ENCODE data around the gene FAM81B. TPM values are rescaled to one million over a fixed set of nuclear protein-coding genes. Genes with fewer than 3 reads are reported as not detected.

FAM81B gene
- total and polyA plus RNA-seq, 2 donors (not counting 3 experiments of a cell fraction or from before 2014, with no cell fraction given) = not detected

DNA sequence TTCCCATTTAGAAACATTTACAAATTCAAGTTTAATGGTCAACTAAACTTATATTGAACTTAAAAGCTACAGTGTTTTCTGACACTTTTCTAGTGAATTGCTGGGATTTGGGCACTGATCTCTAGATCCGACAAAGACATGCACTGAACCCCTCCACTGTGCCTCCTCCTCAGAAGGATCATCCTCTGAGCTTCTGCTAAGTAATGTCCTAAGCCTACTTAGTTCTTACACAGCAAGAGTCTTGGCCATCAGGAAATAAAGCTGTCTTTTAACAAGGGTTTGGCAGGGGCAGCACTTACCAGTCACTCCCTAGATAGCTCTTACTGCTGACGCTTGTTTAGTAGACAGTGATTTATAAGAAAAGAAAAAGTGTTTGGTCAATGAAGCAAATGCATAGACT is 50.5 kb downstream of the FAM81B start:
- Histone ChIP-seq H3K79me2 (ENCODE audit: control insufficient read depth, insufficient read depth, low read length) (no peaks in the 10 kb centered on the region), H3K9me3 (replicated peaks; ENCODE audit: control insufficient read depth, insufficient read depth, low read length) (no peaks in the 10 kb centered on the region), H2AFZ (ENCODE audit: low read depth, low read length) (no peak overlapping the region), H3K36me3 (ENCODE audit: control insufficient read depth in 2 of 2, extremely low read depth in 1 of 2, insufficient read depth in 2 of 2, low read length in 2 of 2) (no peaks in the 10 kb centered on the region), H3K27me3 (ENCODE audit: control insufficient read depth in 2 of 2, insufficient read depth in 2 of 2, low read length in 2 of 2) (peaks cover 19 to 26% of the 10 kb centered on the region in 2 experiments), H3K4me3 (replicated peaks in 1 of 3; ENCODE audit: insufficient read depth in 1 of 3, low read depth in 1 of 3, low read length in 3 of 3) (no peak overlapping the region), H3K4me2 (ENCODE audit: insufficient read depth, low read length) (no peak overlapping the region), H3K4me1 (ENCODE audit: control insufficient read depth, extremely low read depth, insufficient read depth, low read length) (no peaks in the 10 kb centered on the region), H3K9me1 (replicated peaks; ENCODE audit: control insufficient read depth, extremely low read depth, insufficient read depth, low read length) (no peaks in the 10 kb centered on the region), H3K27ac (ENCODE audit: insufficient read depth, low read depth, low read length) (no peak overlapping the region), H4K20me1 (replicated peaks; ENCODE audit: control insufficient read depth, extremely low read depth, insufficient read depth, low read length) (no peaks in the 10 kb centered on the region), H3K9ac (replicated peaks; ENCODE audit: extremely low read depth, insufficient read depth, low read length) (no peak overlapping the region)
- BruUV-seq (replicated peaks) = no TSS peak
- FAIRE-seq (no peak), DNase-seq (ENCODE audit: low read depth, low spot score) (no peak)
- dilution Hi-C loops (cut with MboI; ENCODE audit: extremely low pct_ligation_motif_present, low sequenced_read_pairs) (no loop called here), intact Hi-C loops (cut with micrococcal nuclease) (no loop called here)
- ChIA-PET POLR2A (no interaction called here), CTCF (interaction anchor here (0.9 kb wide), 1 partner anchor 12 kb away, joined by 3 read pairs; no protein-coding TSS in a partner anchor)
- TF ChIP-seq MYC (IDR thresholded peaks at IDR 0.05; ENCODE audit: low read depth, low read length) (no peak), JUN (IDR thresholded peaks at IDR 0.05; ENCODE audit: borderline replicate concordance, insufficient read depth, insufficient read length, low read depth) (no peak), EZH2 (IDR thresholded peaks at IDR 0.05; ENCODE audit: borderline replicate concordance, low read depth, low read length, severe bottlenecking) (no peak), POLR2AphosphoS5 (IDR thresholded peaks at IDR 0.05; ENCODE audit: insufficient read depth, low read depth, low read length) (no peak), POLR2A (IDR thresholded peaks at IDR 0.05; ENCODE audit: low read depth, low read length) (no peak), GATA2 (IDR thresholded peaks at IDR 0.05; ENCODE audit: insufficient read depth, insufficient read length, low read depth, low read length) (no peak), FOS (IDR thresholded peaks at IDR 0.05; ENCODE audit: borderline replicate concordance, insufficient read depth, low read length) (no peak)
- TF ChIP-seq, protein P1, sequence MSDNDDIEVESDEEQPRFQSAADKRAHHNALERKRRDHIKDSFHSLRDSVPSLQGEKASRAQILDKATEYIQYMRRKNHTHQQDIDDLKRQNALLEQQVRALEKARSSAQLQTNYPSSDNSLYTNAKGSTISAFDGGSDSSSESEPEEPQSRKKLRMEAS (IDR thresholded peaks at IDR 0.05; ENCODE audit: insufficient read depth, insufficient read length) = no peak
- TF ChIP-seq, protein P2, sequence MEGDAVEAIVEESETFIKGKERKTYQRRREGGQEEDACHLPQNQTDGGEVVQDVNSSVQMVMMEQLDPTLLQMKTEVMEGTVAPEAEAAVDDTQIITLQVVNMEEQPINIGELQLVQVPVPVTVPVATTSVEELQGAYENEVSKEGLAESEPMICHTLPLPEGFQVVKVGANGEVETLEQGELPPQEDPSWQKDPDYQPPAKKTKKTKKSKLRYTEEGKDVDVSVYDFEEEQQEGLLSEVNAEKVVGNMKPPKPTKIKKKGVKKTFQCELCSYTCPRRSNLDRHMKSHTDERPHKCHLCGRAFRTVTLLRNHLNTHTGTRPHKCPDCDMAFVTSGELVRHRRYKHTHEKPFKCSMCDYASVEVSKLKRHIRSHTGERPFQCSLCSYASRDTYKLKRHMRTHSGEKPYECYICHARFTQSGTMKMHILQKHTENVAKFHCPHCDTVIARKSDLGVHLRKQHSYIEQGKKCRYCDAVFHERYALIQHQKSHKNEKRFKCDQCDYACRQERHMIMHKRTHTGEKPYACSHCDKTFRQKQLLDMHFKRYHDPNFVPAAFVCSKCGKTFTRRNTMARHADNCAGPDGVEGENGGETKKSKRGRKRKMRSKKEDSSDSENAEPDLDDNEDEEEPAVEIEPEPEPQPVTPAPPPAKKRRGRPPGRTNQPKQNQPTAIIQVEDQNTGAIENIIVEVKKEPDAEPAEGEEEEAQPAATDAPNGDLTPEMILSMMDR (IDR thresholded peaks at IDR 0.05; ENCODE audit: extremely low read depth in 1 of 2, insufficient read depth in 1 of 2, low read depth in 1 of 2, low read length in 2 of 2) = no peak

Measured in endothelial cell of umbilical vein (primary cell).